ENCODE results near the gene ITLN1.
"Not testable (repeated sequence)": the region's sequence is repeated elsewhere in the genome, so short reads cannot be mapped to it uniquely, and the experiment has no call there.

Gene ITLN1

GRCh38 chr1:160885042-160885441, at the start of gene ITLN1:
ITLN1 (minus strand) TSS chr1:160885180; CDS start chr1:160884877, 303 bp downstream.
- DNase-seq (ENCODE audit: low read depth): no peak

GRCh38 chr1:160933305-160933704, 48.3 kb upstream of the ITLN1 start:
- DNase-seq (ENCODE audit: low read depth): not testable (repeated sequence)

- no peak for DNase-seq (ENCODE audit: low read depth)
These were observed 40.8 kb upstream of the ITLN1 start for GRCh38 chr1:160925652-160926244.

GRCh38 chr1:160924791-160925651, 40.0 kb upstream of the ITLN1 start:
- DNase-seq (ENCODE audit: low read depth): no peak

GRCh38 chr1:160916666-160917065, 31.7 kb upstream of the ITLN1 start:
- no peak for DNase-seq (ENCODE audit: low read depth)

GRCh38 chr1:160913229-160913628, 28.2 kb upstream of the ITLN1 start:
- not testable (repeated sequence) for DNase-seq (ENCODE audit: low read depth)

- DNase-seq (ENCODE audit: low read depth): no peak
These were observed 26.9 kb upstream of the ITLN1 start for GRCh38 chr1:160911925-160912324.

- no peak for DNase-seq (ENCODE audit: low read depth)
These were observed 26.5 kb upstream of the ITLN1 start for GRCh38 chr1:160911441-160911840.

GRCh38 chr1:160910170-160910750, 25.3 kb upstream of the ITLN1 start:
- no peak for DNase-seq (ENCODE audit: low read depth)

- no peak for DNase-seq (ENCODE audit: low read depth)
These were observed 23.0 kb upstream of the ITLN1 start for GRCh38 chr1:160907976-160908375.

- DNase-seq (ENCODE audit: low read depth): no peak
These were observed 20.6 kb upstream of the ITLN1 start for GRCh38 chr1:160905617-160905989.

- no peak for DNase-seq (ENCODE audit: low read depth)
These were observed 20.0 kb upstream of the ITLN1 start for GRCh38 chr1:160904783-160905616.

GRCh38 chr1:160902251-160902650, 17.3 kb upstream of the ITLN1 start:
- DNase-seq (ENCODE audit: low read depth): not testable (repeated sequence)

GRCh38 chr1:160901768-160902167, 16.8 kb upstream of the ITLN1 start:
- DNase-seq (ENCODE audit: low read depth): no peak

GRCh38 chr1:160900683-160901082, 15.7 kb upstream of the ITLN1 start:
- DNase-seq (ENCODE audit: low read depth): not testable (repeated sequence)

GRCh38 chr1:160894368-160895135, 9.6 kb upstream of the ITLN1 start:
- DNase-seq (ENCODE audit: low read depth): not testable (repeated sequence)

GRCh38 chr1:160891474-160891873, 6.5 kb upstream of the ITLN1 start:
- DNase-seq (ENCODE audit: low read depth): no peak

- DNase-seq (ENCODE audit: low read depth): no peak
These were observed 3.9 kb upstream of the ITLN1 start for GRCh38 chr1:160888926-160889325.

- DNase-seq (ENCODE audit: low read depth): no peak
These were observed 2.1 kb upstream of the ITLN1 start for GRCh38 chr1:160887071-160887470.

- no peak for DNase-seq (ENCODE audit: low read depth)
These were observed 401 bp downstream of the ITLN1 start for GRCh38 chr1:160884579-160884978.
